SK-N-SH (cell line): ENCODE results near the gene GSTT2.
"Not testable (repeated sequence)": the region's sequence is repeated elsewhere in the genome, so short reads cannot be mapped to it uniquely, and the experiment has no call there.

ENCODE experiments used
- EP300 ChIP-seq, 2 experiments: IDR thresholded peaks; 2 replicates each; pipeline versions ENCODE4 v1.4.0 to v1.6.1; 2012; ENCODE audit warnings: borderline replicate concordance in 1 of 2, low read depth in 1 of 2, low read length in 1 of 2
- EZH2phosphoT487 ChIP-seq: fragments of 200-600 bp; sonication (generic); IDR thresholded peaks from 2 replicates; pipeline ENCODE4 v1.6.1; 2017; ENCODE audit warnings: low read depth, mixed run types, mild to moderate bottlenecking, antibody characterized with exemption, moderate library complexity, borderline replicate concordance
- FOXJ3 ChIP-seq: sonication (generic); formaldehyde crosslinking; IDR thresholded peaks from 2 replicates; pipeline ENCODE4 v1.5.1; 2020; ENCODE audit warnings: mild to moderate bottlenecking, missing genetic modification reagents
- FOXM1 ChIP-seq: IDR thresholded peaks from 2 replicates; pipeline ENCODE4 v1.4.0; 2012; ENCODE audit warnings: low read depth, mild to moderate bottlenecking
- POLR2AphosphoS5 ChIP-seq: IDR thresholded peaks from 2 replicates; pipeline ENCODE4 v1.6.1; 2012; ENCODE audit warnings: low read depth, low read length
- RAD21 ChIP-seq: IDR thresholded peaks from 2 replicates; pipeline ENCODE4 v1.6.1; 2012; ENCODE audit warnings: mild to moderate bottlenecking, low read length
- RFX5 ChIP-seq: IDR thresholded peaks from 2 replicates; pipeline ENCODE4 v1.6.1; 2012; ENCODE audit warnings: mild to moderate bottlenecking, improper control_type of control experiment, low read length
- SIN3A ChIP-seq: IDR thresholded peaks from 2 replicates; pipeline ENCODE4 v1.6.1; 2012; ENCODE audit warnings: low read depth, mild to moderate bottlenecking, low read length, moderate library complexity, borderline replicate concordance
- SMC3 ChIP-seq: IDR thresholded peaks from 2 replicates; pipeline ENCODE4 v1.6.1; 2012; ENCODE audit warnings: low read depth, low read length, improper control_type of control experiment
- TAF1 ChIP-seq: IDR thresholded peaks from 2 replicates; pipeline ENCODE4 v1.6.1; 2012; ENCODE audit warnings: low read depth, mild to moderate bottlenecking, low read length, moderate library complexity, borderline replicate concordance
- YY1 ChIP-seq: IDR thresholded peaks from 2 replicates; pipeline ENCODE4 v1.4.0; 2012; ENCODE audit warnings: low read depth, mild to moderate bottlenecking
- TF ChIP-seq, protein P1 (sequence below): fragments of 200-600 bp; sonication (generic); IDR thresholded peaks from 2 replicates; pipeline ENCODE4 v1.6.1; 2017; ENCODE audit warnings: antibody characterized with exemption, mild to moderate bottlenecking, moderate library complexity
- TF ChIP-seq, protein P2 (sequence below): IDR thresholded peaks from 2 replicates; pipeline ENCODE4 v1.4.0; 2012; ENCODE audit warnings: low read depth, borderline replicate concordance
- TF ChIP-seq, protein P3 (sequence below): IDR thresholded peaks from 2 replicates; pipeline ENCODE4 v1.4.0; 2012; ENCODE audit warnings: low read depth, borderline replicate concordance

DNA sequence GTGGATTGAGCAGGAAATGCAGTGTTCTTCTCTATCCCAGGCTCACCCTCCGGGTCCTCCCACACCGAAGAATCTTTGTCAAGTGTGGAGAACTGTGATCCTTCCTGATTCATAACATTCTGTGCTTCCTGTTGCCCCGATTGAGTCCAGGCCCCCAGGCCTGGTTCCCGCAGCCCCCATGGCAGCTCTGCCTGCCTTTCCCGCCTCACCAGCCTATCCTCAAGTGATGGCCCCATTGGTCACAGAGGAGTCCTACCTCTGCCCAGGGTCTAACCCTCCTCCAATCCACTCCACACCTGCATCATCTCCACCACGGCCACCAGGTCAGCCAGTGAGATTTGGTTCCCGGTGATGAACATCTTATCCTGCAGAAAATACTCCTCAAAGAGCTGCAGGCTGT, 19.8 kb downstream of the GSTT2 start:
- TF ChIP-seq, protein P1, sequence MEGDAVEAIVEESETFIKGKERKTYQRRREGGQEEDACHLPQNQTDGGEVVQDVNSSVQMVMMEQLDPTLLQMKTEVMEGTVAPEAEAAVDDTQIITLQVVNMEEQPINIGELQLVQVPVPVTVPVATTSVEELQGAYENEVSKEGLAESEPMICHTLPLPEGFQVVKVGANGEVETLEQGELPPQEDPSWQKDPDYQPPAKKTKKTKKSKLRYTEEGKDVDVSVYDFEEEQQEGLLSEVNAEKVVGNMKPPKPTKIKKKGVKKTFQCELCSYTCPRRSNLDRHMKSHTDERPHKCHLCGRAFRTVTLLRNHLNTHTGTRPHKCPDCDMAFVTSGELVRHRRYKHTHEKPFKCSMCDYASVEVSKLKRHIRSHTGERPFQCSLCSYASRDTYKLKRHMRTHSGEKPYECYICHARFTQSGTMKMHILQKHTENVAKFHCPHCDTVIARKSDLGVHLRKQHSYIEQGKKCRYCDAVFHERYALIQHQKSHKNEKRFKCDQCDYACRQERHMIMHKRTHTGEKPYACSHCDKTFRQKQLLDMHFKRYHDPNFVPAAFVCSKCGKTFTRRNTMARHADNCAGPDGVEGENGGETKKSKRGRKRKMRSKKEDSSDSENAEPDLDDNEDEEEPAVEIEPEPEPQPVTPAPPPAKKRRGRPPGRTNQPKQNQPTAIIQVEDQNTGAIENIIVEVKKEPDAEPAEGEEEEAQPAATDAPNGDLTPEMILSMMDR = not testable (repeated sequence)
- not testable (repeated sequence) for TF ChIP-seq EP300 (IDR thresholded peaks at IDR 0.05; ENCODE audit: borderline replicate concordance in 1 of 2, low read depth in 1 of 2, low read length in 1 of 2); TAF1; POLR2AphosphoS5; SIN3A; EZH2phosphoT487; FOXM1; YY1; RAD21; SMC3; RFX5; FOXJ3 (CRISPR knock-in tag)
- TF ChIP-seq, protein P2, sequence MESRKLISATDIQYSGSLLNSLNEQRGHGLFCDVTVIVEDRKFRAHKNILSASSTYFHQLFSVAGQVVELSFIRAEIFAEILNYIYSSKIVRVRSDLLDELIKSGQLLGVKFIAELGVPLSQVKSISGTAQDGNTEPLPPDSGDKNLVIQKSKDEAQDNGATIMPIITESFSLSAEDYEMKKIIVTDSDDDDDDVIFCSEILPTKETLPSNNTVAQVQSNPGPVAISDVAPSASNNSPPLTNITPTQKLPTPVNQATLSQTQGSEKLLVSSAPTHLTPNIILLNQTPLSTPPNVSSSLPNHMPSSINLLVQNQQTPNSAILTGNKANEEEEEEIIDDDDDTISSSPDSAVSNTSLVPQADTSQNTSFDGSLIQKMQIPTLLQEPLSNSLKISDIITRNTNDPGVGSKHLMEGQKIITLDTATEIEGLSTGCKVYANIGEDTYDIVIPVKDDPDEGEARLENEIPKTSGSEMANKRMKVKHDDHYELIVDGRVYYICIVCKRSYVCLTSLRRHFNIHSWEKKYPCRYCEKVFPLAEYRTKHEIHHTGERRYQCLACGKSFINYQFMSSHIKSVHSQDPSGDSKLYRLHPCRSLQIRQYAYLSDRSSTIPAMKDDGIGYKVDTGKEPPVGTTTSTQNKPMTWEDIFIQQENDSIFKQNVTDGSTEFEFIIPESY = not testable (repeated sequence)
- TF ChIP-seq, protein P3, sequence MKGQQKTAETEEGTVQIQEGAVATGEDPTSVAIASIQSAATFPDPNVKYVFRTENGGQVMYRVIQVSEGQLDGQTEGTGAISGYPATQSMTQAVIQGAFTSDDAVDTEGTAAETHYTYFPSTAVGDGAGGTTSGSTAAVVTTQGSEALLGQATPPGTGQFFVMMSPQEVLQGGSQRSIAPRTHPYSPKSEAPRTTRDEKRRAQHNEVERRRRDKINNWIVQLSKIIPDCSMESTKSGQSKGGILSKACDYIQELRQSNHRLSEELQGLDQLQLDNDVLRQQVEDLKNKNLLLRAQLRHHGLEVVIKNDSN = not testable (repeated sequence)
